Measurements from ENCODE around the gene SNW1. TPM values are rescaled to one million over a fixed set of nuclear protein-coding genes. Genes with fewer than 3 reads are reported as not detected.

SNW1 gene
- total RNA-seq, 4 donors from 2014 or later, result 39.8 to 68.4 (median 43.0) TPM

GRCh38 chr14:77721437-77721836 lies 39.5 kb downstream of the SNW1 start:
- DNase-seq (ENCODE audit: low spot score in 2 of 2), result no peak
- Histone ChIP-seq H3K9me3 (no peaks in the 10 kb centered on the region), H3K4me1 (no peaks in the 10 kb centered on the region), H3K27me3 (no peaks in the 10 kb centered on the region), H3K27ac (no peak overlapping the region), H3K36me3 (peaks cover 3 to 96% (median 5%) of the 10 kb centered on the region in 3 donors), H3K4me3 (no peak overlapping the region)
- TF ChIP-seq CTCF (IDR thresholded peaks at IDR 0.05), result no peak
- TF ChIP-seq POLR2A (IDR thresholded peaks at IDR 0.05), result no peak
- no peak for TF ChIP-seq EP300 (IDR thresholded peaks at IDR 0.05)
- 89% methylated on average over 5 of the region's 5 CpGs for WGBS, 2 donors

- H3K36me3 ChIP-seq, result peaks cover 0 to 93% (median 0%) of the 10 kb centered on the region in 3 donors
- H3K27ac ChIP-seq, result no peak overlapping the region
- no peaks in the 10 kb centered on the region for H3K27me3 ChIP-seq
- 80 to 84% methylated on average over 5 of the region's 5 CpGs for WGBS, 2 donors
- no peaks in the 10 kb centered on the region for H3K4me1 ChIP-seq
- TF ChIP-seq CTCF (IDR thresholded peaks at IDR 0.05) (no peak), POLR2A (IDR thresholded peaks at IDR 0.05) (no peak)
- no peaks in the 10 kb centered on the region for H3K9me3 ChIP-seq
- DNase-seq (ENCODE audit: low spot score in 2 of 2), result no peak
- H3K4me3 ChIP-seq, result no peak overlapping the region
Measured at GRCh38 chr14:77717608-77718305, 43.2 kb downstream of the SNW1 start.

- H3K36me3 ChIP-seq, result peaks cover 0 to 95% (median 0%) of the 10 kb centered on the region in 3 donors
- H3K27me3 ChIP-seq, result no peaks in the 10 kb centered on the region
- peaks cover 0 to 10% (median 3%) of the 10 kb centered on the region in 4 donors for H3K4me1 ChIP-seq
- no peaks in the 10 kb centered on the region for H3K9me3 ChIP-seq
- no peak overlapping the region for H3K27ac ChIP-seq
- DNase-seq (ENCODE audit: low spot score in 2 of 2), result no peak
- H3K4me3 ChIP-seq, result no peak overlapping the region
- WGBS, 2 donors, result 87 to 91% methylated on average over 6 of the region's 6 CpGs
- TF ChIP-seq CTCF (IDR thresholded peaks at IDR 0.05), result no peak
- TF ChIP-seq EP300 (IDR thresholded peaks at IDR 0.05), result no peak
- TF ChIP-seq POLR2A (IDR thresholded peaks at IDR 0.05), result no peak
Measured at GRCh38 chr14:77714926-77715325, 46.0 kb downstream of the SNW1 start.

- Histone ChIP-seq H3K9me3 (no peaks in the 10 kb centered on the region), H3K4me1 (peaks cover 6 to 45% (median 25%) of the 10 kb centered on the region in 4 donors), H3K27ac (no peak overlapping the region), H3K36me3 (peaks cover 0 to 53% (median 0%) of the 10 kb centered on the region in 3 donors), H3K27me3 (no peaks in the 10 kb centered on the region), H3K4me3 (no peak overlapping the region)
- WGBS, 2 donors, result 86 to 87% methylated on average over 2 of the region's 2 CpGs
- no peak for DNase-seq (ENCODE audit: low spot score in 2 of 2)
- TF ChIP-seq POLR2A (IDR thresholded peaks at IDR 0.05) (no peak), EP300 (IDR thresholded peaks at IDR 0.05) (no peak), CTCF (IDR thresholded peaks at IDR 0.05) (no peak)
Measured at GRCh38 chr14:77710364-77710763, 50.6 kb downstream of the SNW1 start.

DNA sequence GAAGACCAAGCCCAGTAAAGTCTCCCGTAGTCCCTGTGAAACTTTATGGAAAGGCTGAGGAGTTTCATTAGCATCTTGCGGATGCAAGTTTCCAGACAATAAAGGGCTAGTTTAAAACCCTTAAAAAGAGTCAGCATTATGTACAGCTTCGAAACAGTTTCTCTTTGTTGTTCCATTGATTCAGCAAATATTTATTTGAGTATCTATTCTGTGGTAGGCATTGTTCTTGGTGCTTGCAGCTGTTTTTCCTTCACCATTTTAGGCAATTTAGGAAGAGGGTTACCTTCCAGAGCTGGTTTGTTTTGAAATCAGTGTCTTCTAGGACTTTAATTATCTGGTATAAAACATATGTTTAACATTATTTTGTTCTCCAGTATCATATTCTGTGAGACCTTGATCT lies 51.5 kb downstream of the SNW1 start:
- TF ChIP-seq EP300 (IDR thresholded peaks at IDR 0.05) (no peak), CTCF (IDR thresholded peaks at IDR 0.05) (no peak), POLR2A (IDR thresholded peaks at IDR 0.05) (no peak)
- DNase-seq (ENCODE audit: low spot score in 2 of 2), result no peak
- H3K9me3 ChIP-seq, result no peaks in the 10 kb centered on the region
- H3K27me3 ChIP-seq, result no peaks in the 10 kb centered on the region
- no peak overlapping the region for H3K4me3 ChIP-seq
- 54 to 61% methylated on average over 3 of the region's 3 CpGs for WGBS, 2 donors
- peaks cover 6 to 47% (median 25%) of the 10 kb centered on the region in 4 donors for H3K4me1 ChIP-seq
- H3K36me3 ChIP-seq, result peaks cover 0 to 53% (median 0%) of the 10 kb centered on the region in 3 donors
- H3K27ac ChIP-seq, result no peak overlapping the region

Data from tibial nerve (tissue), 4 donors.